Astrocyte (in vitro differentiated cells and primary cell): ENCODE measurements around the gene MAGEA2. TPM values are rescaled to one million over a fixed set of nuclear protein-coding genes. Genes with fewer than 3 reads are reported as not detected.
"Not testable (repeated sequence)": the region's sequence is repeated elsewhere in the genome, so short reads cannot be mapped to it uniquely, and the experiment has no call there.

Experiments used
- DNase-seq: peaks from one replicate; pipeline ENCODE4 v3.0.0-alpha.2; 2010; ENCODE audit warnings: low read depth
- FAIRE-seq: peaks from 2 replicates; lab custom pipeline; 2011; peaks lifted over from hg19 to GRCh38; lab: Jason Lieb, UNC
- H2AFZ ChIP-seq: 2 replicates; pipeline ENCODE4 v1.6.0; 2012; ENCODE audit warnings: low read depth, low read length, inconsistent platforms
- H3K27ac ChIP-seq: 2 replicates; pipeline ENCODE4 v1.5.1; 2011; ENCODE audit warnings: low read depth, low read length, inconsistent platforms
- H3K27me3 ChIP-seq: 2 replicates; pipeline ENCODE4 v1.6.0; 2011; ENCODE audit warnings: low read length, inconsistent platforms; ENCODE audit not compliant: insufficient read depth
- H3K36me3 ChIP-seq: 2 replicates; pipeline ENCODE4 v1.5.1; 2011; ENCODE audit warnings: low read length, inconsistent platforms; ENCODE audit not compliant: insufficient read depth
- H3K4me1 ChIP-seq: 2 replicates; pipeline ENCODE4 v1.5.1; 2011; ENCODE audit warnings: low read length, inconsistent platforms; ENCODE audit not compliant: insufficient read depth
- H3K4me2 ChIP-seq: 2 replicates; pipeline ENCODE4 v1.6.0; 2012; ENCODE audit warnings: low read length, inconsistent platforms
- H3K4me3 ChIP-seq: 2 replicates; pipeline ENCODE4 v1.5.1; 2011; ENCODE audit warnings: low read depth, mild to moderate bottlenecking, low read length, inconsistent platforms; ENCODE audit not compliant: insufficient read depth
- H3K79me2 ChIP-seq: 2 replicates; pipeline ENCODE4 v1.6.0; 2012; ENCODE audit warnings: mild to moderate bottlenecking, low read length, inconsistent platforms; ENCODE audit not compliant: insufficient read depth
- H3K9ac ChIP-seq: 2 replicates; pipeline ENCODE4 v1.6.0; 2012; ENCODE audit warnings: mild to moderate bottlenecking, low read length, inconsistent platforms
- H3K9me3 ChIP-seq: 2 replicates; pipeline ENCODE4 v1.5.1; 2012; ENCODE audit warnings: low read depth, mild to moderate bottlenecking, low read length, inconsistent platforms; ENCODE audit not compliant: insufficient read depth
- H4K20me1 ChIP-seq: 2 replicates; pipeline ENCODE4 v1.6.0; 2012; ENCODE audit warnings: low read length, inconsistent platforms; ENCODE audit not compliant: insufficient read depth
- H3K27ac Mint-ChIP-seq: one replicate; pipeline ENCODE4 v1.8.0; 2021; ENCODE audit warnings: mild to moderate bottlenecking, mixed read lengths; ENCODE audit not compliant: unreplicated experiment
- H3K27me3 Mint-ChIP-seq: one replicate; pipeline ENCODE4 v1.8.0; 2021; ENCODE audit warnings: low read depth, mixed read lengths; ENCODE audit not compliant: unreplicated experiment
- H3K36me3 Mint-ChIP-seq: one replicate; pipeline ENCODE4 v1.8.0; 2021; ENCODE audit warnings: low read depth, mixed read lengths; ENCODE audit not compliant: unreplicated experiment
- H3K4me1 Mint-ChIP-seq: one replicate; pipeline ENCODE4 v1.8.0; 2021; ENCODE audit warnings: low read depth, mixed read lengths; ENCODE audit not compliant: unreplicated experiment
- H3K4me3 Mint-ChIP-seq: one replicate; pipeline ENCODE4 v1.8.0; 2021; ENCODE audit warnings: mild to moderate bottlenecking, moderate library complexity, mixed read lengths; ENCODE audit not compliant: unreplicated experiment
- H3K9me3 Mint-ChIP-seq: one replicate; pipeline ENCODE4 v1.8.0; 2021; ENCODE audit warnings: mild to moderate bottlenecking, mixed read lengths; ENCODE audit not compliant: unreplicated experiment
- total RNA-seq: library from RNA; stranded (reverse); gene quantifications from 2 replicates; pipeline ENCODE4 v1.2.1, GENCODE V29; 2021

The MAGEA2 gene
- total RNA-seq, 1 donor from 2014 or later: 7.1 TPM

DNA sequence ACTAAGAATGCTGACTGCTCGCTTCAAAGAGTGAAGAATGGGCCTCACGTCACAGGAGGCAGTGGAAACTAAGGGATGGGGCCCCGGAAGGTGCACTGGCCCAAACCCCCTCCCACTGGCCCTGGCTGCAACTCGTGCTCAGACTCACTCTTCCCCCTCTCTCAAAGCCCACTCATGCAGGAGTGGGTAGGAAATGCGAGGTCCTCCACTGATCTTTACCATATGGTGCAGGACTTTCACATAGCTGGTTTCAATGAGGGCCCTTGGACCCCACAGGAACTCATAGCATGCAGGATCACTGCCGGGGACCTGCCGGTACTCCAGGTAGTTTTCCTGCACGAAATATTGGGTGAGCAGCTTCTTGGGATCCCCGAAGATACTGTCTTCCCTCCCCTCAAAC lies 12.9 kb upstream of the MAGEA2 start:
- H3K4me3 ChIP-seq, H3K4me3 Mint-ChIP-seq, H3K36me3 Mint-ChIP-seq, H3K9me3 Mint-ChIP-seq, H3K4me1 Mint-ChIP-seq, H3K4me1 ChIP-seq, H4K20me1 ChIP-seq, FAIRE-seq, H3K4me2 ChIP-seq, H3K9me3 ChIP-seq, H3K27ac Mint-ChIP-seq, H2AFZ ChIP-seq, H3K79me2 ChIP-seq, H3K36me3 ChIP-seq, DNase-seq, H3K27me3 ChIP-seq, H3K27me3 Mint-ChIP-seq, H3K27ac ChIP-seq, H3K9ac ChIP-seq: not testable (repeated sequence)

DNA sequence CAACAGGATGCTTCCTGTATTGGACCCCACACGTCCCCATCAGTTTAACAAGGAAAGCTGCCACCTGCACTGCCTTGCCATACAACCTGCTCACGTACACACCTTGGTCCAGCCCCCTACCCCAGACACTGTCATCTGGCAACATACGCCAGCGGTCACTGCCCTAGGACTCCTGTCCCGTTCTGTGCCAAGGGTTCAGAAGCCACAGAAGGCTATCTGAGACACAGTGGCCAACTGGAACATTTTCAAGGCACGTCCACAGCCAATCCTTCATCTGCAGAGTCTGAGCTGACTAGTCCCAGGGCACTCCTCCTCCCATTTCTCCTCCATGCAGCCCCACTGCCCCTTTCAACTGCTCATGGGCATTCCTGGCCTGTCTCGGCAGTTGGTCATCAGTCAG lies 7.9 kb upstream of the MAGEA2 start:
- FAIRE-seq: not testable (repeated sequence)

DNA sequence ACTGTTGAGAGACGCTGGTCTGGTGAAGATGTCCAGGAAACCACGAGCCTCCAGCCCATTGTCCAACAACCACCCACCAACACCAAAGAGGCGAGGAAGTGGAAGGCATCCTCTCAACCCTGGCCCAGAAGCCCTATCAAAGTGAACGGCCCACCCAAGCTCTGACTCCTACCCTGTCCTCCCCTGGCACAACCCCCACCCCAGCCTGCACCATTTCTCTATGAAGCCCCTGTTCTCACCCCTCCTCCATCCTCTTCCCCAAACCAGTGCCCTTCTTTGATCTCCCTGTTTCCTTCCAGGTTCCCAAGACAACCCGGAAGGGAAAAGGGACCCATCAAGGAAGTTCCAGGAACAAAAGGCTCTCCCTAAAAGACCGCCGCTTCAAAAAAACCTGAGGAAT lies 5.9 kb upstream of the MAGEA2 start:
- H3K36me3 ChIP-seq, H3K4me2 ChIP-seq, H3K4me1 ChIP-seq, H3K27me3 Mint-ChIP-seq, H2AFZ ChIP-seq, H3K27me3 ChIP-seq, H3K27ac ChIP-seq, H4K20me1 ChIP-seq, FAIRE-seq, H3K4me3 ChIP-seq, H3K4me1 Mint-ChIP-seq, H3K9me3 Mint-ChIP-seq, H3K79me2 ChIP-seq, H3K36me3 Mint-ChIP-seq, H3K4me3 Mint-ChIP-seq, DNase-seq, H3K27ac Mint-ChIP-seq, H3K9ac ChIP-seq, H3K9me3 ChIP-seq: not testable (repeated sequence)

More for the DNA sequence above, 7.9 kb upstream of the MAGEA2 start:
- H3K27me3 ChIP-seq, H3K27me3 Mint-ChIP-seq, H3K9me3 Mint-ChIP-seq, H3K36me3 ChIP-seq, H3K4me1 ChIP-seq, H3K9ac ChIP-seq, H3K4me2 ChIP-seq, H3K27ac Mint-ChIP-seq, H4K20me1 ChIP-seq, DNase-seq, H3K4me1 Mint-ChIP-seq, H3K79me2 ChIP-seq, H3K27ac ChIP-seq, H3K4me3 ChIP-seq, H3K4me3 Mint-ChIP-seq, H3K9me3 ChIP-seq, H3K36me3 Mint-ChIP-seq, H2AFZ ChIP-seq: not testable (repeated sequence)

DNA sequence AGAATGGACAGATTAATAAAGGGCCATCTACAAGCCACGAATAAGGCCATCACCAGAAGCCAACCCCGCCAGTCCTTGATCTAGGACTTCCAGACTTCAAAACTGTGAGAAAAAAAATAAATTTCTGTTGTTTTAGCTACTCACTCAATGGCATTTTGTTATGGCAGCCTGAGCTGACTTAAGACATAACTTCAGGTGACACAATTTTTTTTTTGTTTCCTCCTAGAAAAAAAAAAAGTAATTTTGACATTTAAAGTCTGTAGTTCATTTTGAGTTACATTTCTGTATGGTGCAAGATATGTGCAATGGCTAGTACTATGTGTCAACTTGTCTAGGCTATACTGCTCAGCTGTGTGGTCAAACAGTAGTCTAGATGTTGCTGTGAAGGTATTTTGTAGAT lies 5.3 kb upstream of the MAGEA2 start, which contains the start of gene CSAG3:
Gene CSAG3, plus strand, starts transcription at position 301 of the 400 bp plus-strand sequence.
- not testable (repeated sequence) for H3K36me3 Mint-ChIP-seq, H3K36me3 ChIP-seq, H3K9ac ChIP-seq, H3K4me3 Mint-ChIP-seq, H3K79me2 ChIP-seq, FAIRE-seq, H3K9me3 ChIP-seq, H3K27ac Mint-ChIP-seq, H3K4me2 ChIP-seq, H3K27me3 ChIP-seq, H3K4me1 ChIP-seq, H3K27ac ChIP-seq, H3K4me3 ChIP-seq, H3K4me1 Mint-ChIP-seq, DNase-seq, H4K20me1 ChIP-seq, H3K27me3 Mint-ChIP-seq, H3K9me3 Mint-ChIP-seq, H2AFZ ChIP-seq

DNA sequence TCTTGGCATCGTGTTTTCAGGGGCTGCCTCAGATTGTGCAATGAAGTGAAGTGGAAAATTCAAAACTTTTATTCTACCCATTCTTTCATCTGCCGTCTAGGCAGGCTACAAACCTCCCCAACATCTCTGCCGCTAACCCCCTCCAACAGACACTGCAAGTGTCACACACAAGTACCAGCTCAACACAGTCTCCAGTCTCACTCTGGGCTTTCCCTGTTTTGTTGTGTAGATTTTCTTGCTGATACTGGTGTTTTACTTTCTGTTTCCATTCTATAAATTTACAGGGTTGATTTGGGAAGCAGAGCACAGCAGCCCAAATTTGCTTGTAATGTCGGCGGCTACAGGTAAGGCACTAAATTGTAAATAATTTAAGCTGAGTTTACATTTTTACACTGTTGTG lies 1.2 kb upstream of the MAGEA2 start:
- DNase-seq, H3K27ac Mint-ChIP-seq, H3K79me2 ChIP-seq, FAIRE-seq, H3K9me3 ChIP-seq, H3K4me3 ChIP-seq, H3K36me3 ChIP-seq, H2AFZ ChIP-seq, H3K9me3 Mint-ChIP-seq, H3K27me3 Mint-ChIP-seq, H3K9ac ChIP-seq, H3K4me1 ChIP-seq, H3K27me3 ChIP-seq, H3K4me2 ChIP-seq, H3K27ac ChIP-seq, H3K4me3 Mint-ChIP-seq, H3K4me1 Mint-ChIP-seq, H3K36me3 Mint-ChIP-seq, H4K20me1 ChIP-seq: not testable (repeated sequence)
